ENCODE results near the gene PDF.

The PDF gene

GRCh38 chr16:69325784-69326171, 4.6 kb downstream of the PDF start:
- peak overlapping the region; percentile 69 for H3K27ac Mint-ChIP-seq
- DNase-seq (ENCODE audit: low spot score in 2 of 2) (no peak), ATAC-seq (no peak)
- no peaks in the 10 kb centered on the region for H3K9me3 Mint-ChIP-seq
- H3K4me1 Mint-ChIP-seq: peaks cover 58% of the 10 kb centered on the region
- H3K36me3 Mint-ChIP-seq: peaks cover 84% of the 10 kb centered on the region
- peak overlapping the region; percentile 49 for H3K4me3 Mint-ChIP-seq

GRCh38 chr16:69324585-69325253, 5.7 kb downstream of the PDF start:
- no peak for DNase-seq (ENCODE audit: low spot score in 2 of 2)
- H3K9me3 Mint-ChIP-seq: no peaks in the 10 kb centered on the region
- no peak for ATAC-seq
- H3K4me3 Mint-ChIP-seq: no peak overlapping the region
- peak overlapping the region; percentile 37 for H3K27ac Mint-ChIP-seq
- peaks cover 57% of the 10 kb centered on the region for H3K4me1 Mint-ChIP-seq
- H3K36me3 Mint-ChIP-seq: peaks cover 90% of the 10 kb centered on the region

GRCh38 chr16:69324013-69324531, 6.3 kb downstream of the PDF start:
- Mint-ChIP-seq H3K9me3 (no peaks in the 10 kb centered on the region), H3K4me3 (no peak overlapping the region), H3K4me1 (peaks cover 56% of the 10 kb centered on the region), H3K36me3 (peaks cover 95% of the 10 kb centered on the region), H3K27ac (peak overlapping the region; percentile 37)
- DNase-seq (ENCODE audit: low spot score in 2 of 2) (no peak), ATAC-seq (no peak)

- peaks cover 49% of the 10 kb centered on the region for H3K4me1 Mint-ChIP-seq
- DNase-seq (ENCODE audit: low spot score in 2 of 2) (no peak), ATAC-seq (no peak)
- H3K9me3 Mint-ChIP-seq: no peaks in the 10 kb centered on the region
- H3K27ac Mint-ChIP-seq: peak overlapping the region; percentile 37
- no peak overlapping the region for H3K4me3 Mint-ChIP-seq
- peaks cover 94% of the 10 kb centered on the region for H3K36me3 Mint-ChIP-seq
Observed at GRCh38 chr16:69323415-69323814, 7.0 kb downstream of the PDF start.

GRCh38 chr16:69322343-69322742, 8.0 kb downstream of the PDF start:
- peaks cover 45% of the 10 kb centered on the region for H3K4me1 Mint-ChIP-seq
- no peak overlapping the region for H3K4me3 Mint-ChIP-seq
- H3K9me3 Mint-ChIP-seq: no peaks in the 10 kb centered on the region
- H3K27ac Mint-ChIP-seq: peak overlapping the region; percentile 37
- peaks cover 97% of the 10 kb centered on the region for H3K36me3 Mint-ChIP-seq
- DNase-seq (ENCODE audit: low spot score in 2 of 2) (no peak), ATAC-seq (no peak)

- ATAC-seq: no peak
- Mint-ChIP-seq H3K27ac (peak overlapping the region; percentile 24), H3K4me3 (no peak overlapping the region), H3K36me3 (peaks cover 97% of the 10 kb centered on the region), H3K9me3 (no peaks in the 10 kb centered on the region), H3K4me1 (peaks cover 38% of the 10 kb centered on the region)
- no peak for DNase-seq (ENCODE audit: low spot score in 2 of 2)
Observed at GRCh38 chr16:69321080-69321479, 9.3 kb downstream of the PDF start.

GRCh38 chr16:69320740-69321073, 9.7 kb downstream of the PDF start:
- ATAC-seq (no peak), DNase-seq (ENCODE audit: low spot score in 2 of 2) (no peak)
- H3K4me1 Mint-ChIP-seq: peaks cover 34% of the 10 kb centered on the region
- no peak overlapping the region for H3K4me3 Mint-ChIP-seq
- H3K36me3 Mint-ChIP-seq: peaks cover 97% of the 10 kb centered on the region
- H3K27ac Mint-ChIP-seq: peak overlapping the region; percentile 24
- H3K9me3 Mint-ChIP-seq: no peaks in the 10 kb centered on the region

- Mint-ChIP-seq H3K36me3 (peaks cover 97% of the 10 kb centered on the region), H3K9me3 (no peaks in the 10 kb centered on the region), H3K4me3 (no peak overlapping the region), H3K4me1 (peaks cover 30% of the 10 kb centered on the region), H3K27ac (peak overlapping the region; percentile 62)
- DNase-seq (ENCODE audit: low spot score in 2 of 2): no peak
- no peak for ATAC-seq
Observed at GRCh38 chr16:69319826-69320739, 10.3 kb downstream of the PDF start.

- ATAC-seq: no peak
- peaks cover 97% of the 10 kb centered on the region for H3K36me3 Mint-ChIP-seq
- H3K4me3 Mint-ChIP-seq: no peak overlapping the region
- H3K9me3 Mint-ChIP-seq: no peaks in the 10 kb centered on the region
- H3K4me1 Mint-ChIP-seq: peaks cover 26% of the 10 kb centered on the region
- DNase-seq (ENCODE audit: low spot score in 2 of 2): no peak
- H3K27ac Mint-ChIP-seq: peak overlapping the region; percentile 62
Observed at GRCh38 chr16:69319381-69319780, 11.0 kb downstream of the PDF start.

GRCh38 chr16:69318911-69319289, 11.5 kb downstream of the PDF start:
- Mint-ChIP-seq H3K4me1 (peaks cover 27% of the 10 kb centered on the region), H3K27ac (no peak overlapping the region), H3K4me3 (no peak overlapping the region), H3K36me3 (peaks cover 97% of the 10 kb centered on the region), H3K9me3 (no peaks in the 10 kb centered on the region)
- no peak for DNase-seq (ENCODE audit: low spot score in 2 of 2)
- no peak for ATAC-seq

- Mint-ChIP-seq H3K36me3 (peaks cover 97% of the 10 kb centered on the region), H3K27ac (peak overlapping the region; percentile 17), H3K4me3 (no peak overlapping the region), H3K9me3 (no peaks in the 10 kb centered on the region), H3K4me1 (peaks cover 32% of the 10 kb centered on the region)
- DNase-seq (ENCODE audit: low spot score in 2 of 2): no peak
- no peak for ATAC-seq
Observed at GRCh38 chr16:69318177-69318910, 12.0 kb downstream of the PDF start.

GRCh38 chr16:69316595-69317034, 13.8 kb downstream of the PDF start:
- Mint-ChIP-seq H3K36me3 (peaks cover 97% of the 10 kb centered on the region), H3K4me3 (no peak overlapping the region), H3K9me3 (no peaks in the 10 kb centered on the region), H3K27ac (peak overlapping the region; percentile 78), H3K4me1 (peaks cover 35% of the 10 kb centered on the region)
- no peak for ATAC-seq
- no peak for DNase-seq (ENCODE audit: low spot score in 2 of 2)

GRCh38 chr16:69315486-69316311, 14.7 kb downstream of the PDF start:
- H3K4me1 Mint-ChIP-seq: peaks cover 33% of the 10 kb centered on the region
- no peaks in the 10 kb centered on the region for H3K9me3 Mint-ChIP-seq
- peak overlapping the region; percentile 78 for H3K27ac Mint-ChIP-seq
- ATAC-seq: no peak
- peaks cover 89% of the 10 kb centered on the region for H3K36me3 Mint-ChIP-seq
- no peak for DNase-seq (ENCODE audit: low spot score in 2 of 2)
- no peak overlapping the region for H3K4me3 Mint-ChIP-seq

GRCh38 chr16:69314534-69314933, 15.9 kb downstream of the PDF start:
- DNase-seq (ENCODE audit: low spot score in 2 of 2): no peak
- Mint-ChIP-seq H3K9me3 (no peaks in the 10 kb centered on the region), H3K36me3 (peaks cover 79% of the 10 kb centered on the region), H3K4me3 (no peak overlapping the region), H3K4me1 (peaks cover 36% of the 10 kb centered on the region), H3K27ac (no peak overlapping the region)
- ATAC-seq: no peak

Data from stimulated activated effector memory CD8-positive, alpha-beta T cell treated with anti-CD3 and anti-CD28 coated beads, Interleukin-12 subunit alpha, Interleukin-12 subunit beta, amount 100 ng/mL, for 72 hours (primary cell).